Hypothalamus (tissue), 51 donors: ENCODE data around the gene LCLAT1.

Experiments
- DNase-seq, 51 donors: peaks; one replicate each; lab custom pipeline; 2025; lab: John Stamatoyannopoulos, UW

The LCLAT1 gene

DNA sequence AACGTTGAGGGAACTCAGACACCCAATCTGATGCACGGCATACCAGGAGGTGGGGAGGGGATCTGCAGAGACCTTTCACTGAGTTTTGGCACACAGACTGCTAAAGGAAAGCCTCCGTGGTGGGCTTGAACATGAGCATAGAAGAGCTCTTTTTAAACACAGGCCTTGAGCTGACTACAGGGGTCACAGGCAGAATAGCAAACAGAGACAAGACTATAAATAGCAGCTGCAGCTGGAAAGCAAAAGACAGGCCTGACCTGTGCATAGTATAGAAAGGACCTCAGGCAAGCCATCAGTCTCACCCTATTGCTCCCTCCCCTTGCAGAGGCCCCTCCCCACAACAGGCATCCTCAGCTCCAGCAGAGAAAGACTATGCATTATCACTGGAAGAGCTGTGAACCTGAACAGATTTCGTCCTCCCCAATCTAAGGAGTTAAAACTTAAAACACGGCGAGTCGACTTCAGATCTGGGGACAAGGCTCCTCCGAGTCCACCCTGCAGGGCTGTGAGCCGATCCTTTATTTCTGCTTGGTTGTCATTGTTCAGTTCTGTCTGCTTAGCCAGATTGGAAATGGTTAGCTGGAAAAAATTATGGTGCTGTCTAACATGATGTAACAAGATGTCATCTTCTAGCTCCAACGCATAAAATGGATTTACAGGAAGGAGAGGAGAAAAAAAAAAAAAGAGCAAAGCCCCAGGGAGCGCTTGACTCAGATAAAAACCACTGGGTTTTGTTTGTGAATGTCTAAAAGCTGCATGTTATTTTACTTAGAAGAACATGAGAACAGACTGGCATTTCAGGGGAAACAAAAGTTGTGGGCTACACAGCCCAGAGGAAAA is 25.2 kb upstream of the LCLAT1 start:
- peak in 1 of 51 donors; percentile 34 for DNase-seq

DNA sequence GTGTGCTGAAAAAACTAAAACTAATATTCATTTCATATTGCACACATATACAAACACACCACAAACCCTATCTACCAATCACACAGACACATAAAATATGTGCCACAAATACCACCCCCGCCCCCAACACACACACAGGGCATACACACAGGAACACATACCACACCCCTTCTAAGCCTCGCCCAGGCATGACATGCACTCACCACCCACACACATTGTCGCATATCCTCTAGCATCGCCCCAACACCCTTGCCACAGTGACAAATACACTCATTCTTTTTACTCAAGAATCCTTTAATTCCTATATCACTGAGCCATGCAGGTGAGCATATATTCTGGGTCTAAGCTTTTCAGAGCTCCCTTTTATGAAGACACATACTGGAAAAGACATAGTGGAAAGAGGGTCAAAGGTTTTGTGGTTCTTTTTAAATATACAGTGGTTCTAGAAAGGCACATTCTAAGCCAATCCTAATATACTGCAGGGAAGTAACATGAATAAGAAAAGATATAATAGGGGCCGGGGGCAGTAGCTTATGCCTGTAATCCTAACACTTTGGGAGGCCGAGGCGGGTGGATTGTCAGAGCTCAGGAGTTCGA is 24.5 kb upstream of the LCLAT1 start:
- DNase-seq: peak in 1 of 51 donors; percentile 31

GRCh38 chr2:30424231-30424630 is 22.8 kb upstream of the LCLAT1 start:
- no peak for DNase-seq

GRCh38 chr2:30425326-30425725 is 21.7 kb upstream of the LCLAT1 start:
- peak in 9 of 51 donors; percentile 3 to 46 (median 14) for DNase-seq

- DNase-seq: no peak
Observed at GRCh38 chr2:30427606-30428347, 19.3 kb upstream of the LCLAT1 start.

GRCh38 chr2:30428348-30428662 is 18.7 kb upstream of the LCLAT1 start:
- DNase-seq: no peak

DNA sequence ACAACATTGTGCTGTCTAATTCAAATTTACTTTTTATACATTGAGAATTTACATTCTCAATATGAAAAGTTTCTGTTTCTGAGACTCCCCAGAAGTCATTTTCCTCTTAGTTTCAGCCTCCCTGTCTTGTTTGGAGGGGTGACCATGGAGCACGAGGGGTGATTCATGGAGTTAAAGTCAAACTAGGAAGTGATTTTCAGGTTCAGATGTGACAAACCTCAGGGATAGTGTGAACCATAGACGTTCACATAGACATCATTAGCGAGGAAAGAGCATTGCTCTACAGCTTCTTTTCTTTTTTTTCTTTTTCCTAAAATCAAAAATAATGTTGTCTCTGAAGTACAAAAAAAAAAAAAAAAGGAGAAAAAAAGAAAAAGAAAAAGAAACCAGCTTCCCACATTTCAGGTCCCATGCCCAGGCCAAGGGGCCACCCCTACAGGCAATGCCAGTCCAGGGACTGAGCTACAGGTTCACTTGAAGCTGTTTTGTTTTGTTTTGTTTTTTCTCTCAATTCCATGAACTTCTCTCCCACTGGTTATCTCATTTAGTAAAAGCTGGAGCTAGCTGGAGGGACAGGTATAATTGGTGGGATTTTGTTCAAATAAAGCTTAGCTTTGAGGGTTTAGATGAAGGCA is 18.1 kb upstream of the LCLAT1 start:
- no peak for DNase-seq

DNA sequence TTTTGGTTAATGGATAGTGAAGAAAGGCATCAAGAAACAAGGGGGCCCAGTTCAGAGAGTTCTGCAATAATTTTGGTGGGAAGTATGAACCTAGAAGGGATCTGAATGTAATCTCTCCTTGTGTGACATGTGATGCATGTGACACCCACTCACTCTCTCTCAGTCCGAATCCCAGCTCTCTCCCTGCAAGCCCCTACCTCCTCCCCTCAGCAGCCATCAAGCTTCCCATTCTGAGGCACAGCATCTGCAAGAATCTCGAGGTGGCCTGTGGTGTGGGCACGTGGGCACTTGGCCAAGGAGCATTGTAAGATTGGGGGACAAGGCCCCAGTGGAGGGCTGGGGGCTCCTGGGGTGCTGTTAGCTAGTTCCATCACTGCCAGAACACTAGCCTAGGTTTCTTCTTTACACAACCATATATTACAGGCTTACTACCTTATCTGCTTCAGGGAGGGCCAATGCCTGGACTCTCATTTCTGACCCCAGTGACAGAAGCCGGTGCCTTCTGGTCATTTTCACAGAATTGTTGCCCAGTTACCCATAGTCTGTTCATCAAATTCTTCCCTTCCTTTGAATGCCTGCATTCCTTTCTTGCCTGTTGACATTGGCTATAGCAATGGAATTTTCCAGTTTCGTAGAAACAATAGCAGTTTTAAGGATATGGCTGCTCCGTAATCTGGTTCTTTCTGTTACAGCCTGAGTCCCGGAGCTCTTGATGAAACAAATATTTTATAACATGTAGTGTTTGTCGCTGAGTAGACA is 13.3 kb upstream of the LCLAT1 start:
- no peak for DNase-seq

GRCh38 chr2:30434708-30435107 is 12.3 kb upstream of the LCLAT1 start:
- no peak for DNase-seq

- DNase-seq: no peak
Observed at GRCh38 chr2:30436859-30437435, 10.1 kb upstream of the LCLAT1 start.

- no peak for DNase-seq
Observed at GRCh38 chr2:30437809-30438548, 9.1 kb upstream of the LCLAT1 start.

GRCh38 chr2:30439296-30439695 is 7.8 kb upstream of the LCLAT1 start:
- DNase-seq: no peak

DNA sequence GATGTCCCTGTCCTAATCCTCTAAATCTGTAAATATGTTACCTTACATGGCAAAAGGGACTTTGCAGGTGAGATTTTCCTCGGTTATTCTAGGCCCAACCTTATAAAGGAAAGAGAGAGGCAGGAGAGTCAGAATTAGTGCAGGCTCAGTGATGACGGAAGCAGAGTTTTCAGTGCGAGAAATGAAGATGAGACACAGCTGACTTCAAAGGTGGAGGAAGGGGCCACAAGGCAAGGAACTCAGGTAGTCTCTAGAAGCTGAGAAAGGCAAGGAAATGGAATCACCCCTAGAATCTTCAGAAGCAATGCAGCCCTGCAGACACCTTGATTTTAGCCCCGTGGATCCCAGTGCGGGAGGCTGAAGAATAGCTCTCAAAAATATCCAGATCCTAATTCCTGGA is 7.2 kb upstream of the LCLAT1 start:
- DNase-seq: no peak

DNA sequence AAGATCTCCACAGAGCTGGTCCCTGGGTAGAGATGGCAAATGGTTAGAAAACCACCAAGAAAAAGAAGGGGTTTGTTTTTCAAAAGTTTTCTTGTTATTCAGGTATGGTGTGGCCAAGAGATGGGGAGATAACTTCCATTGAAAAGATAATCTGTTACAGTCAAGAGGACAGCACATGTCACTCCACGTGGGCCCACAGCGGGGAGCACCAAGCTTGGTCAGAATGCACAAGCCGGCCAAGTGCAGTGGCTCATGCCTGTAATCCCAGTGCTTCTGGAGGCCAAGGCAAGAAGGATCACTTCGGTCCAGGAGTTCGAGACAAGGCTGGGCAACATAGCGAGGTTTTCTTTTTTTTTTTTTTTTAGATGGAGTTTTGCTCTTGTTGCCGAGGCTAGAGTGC is 6.0 kb upstream of the LCLAT1 start:
- no peak for DNase-seq

DNA sequence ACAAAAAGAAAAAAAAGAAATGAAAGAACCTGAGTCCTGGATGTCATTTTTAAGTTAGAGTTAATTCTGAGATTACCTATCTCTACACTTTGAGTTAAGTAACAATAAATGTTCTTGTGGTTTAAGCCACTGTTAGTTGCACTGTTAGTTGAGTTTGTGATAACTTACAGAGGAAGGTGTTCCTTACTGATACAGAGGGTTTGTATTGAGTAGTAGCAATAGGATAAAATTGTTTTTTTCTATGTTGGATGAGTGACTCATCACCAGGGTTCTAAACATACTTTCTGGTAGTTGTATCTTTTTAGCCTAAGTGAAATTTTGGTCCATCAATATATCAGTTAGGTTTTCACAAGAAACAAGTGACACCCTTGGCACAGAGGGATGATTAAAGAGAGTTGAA is 4.0 kb upstream of the LCLAT1 start:
- no peak for DNase-seq

DNA sequence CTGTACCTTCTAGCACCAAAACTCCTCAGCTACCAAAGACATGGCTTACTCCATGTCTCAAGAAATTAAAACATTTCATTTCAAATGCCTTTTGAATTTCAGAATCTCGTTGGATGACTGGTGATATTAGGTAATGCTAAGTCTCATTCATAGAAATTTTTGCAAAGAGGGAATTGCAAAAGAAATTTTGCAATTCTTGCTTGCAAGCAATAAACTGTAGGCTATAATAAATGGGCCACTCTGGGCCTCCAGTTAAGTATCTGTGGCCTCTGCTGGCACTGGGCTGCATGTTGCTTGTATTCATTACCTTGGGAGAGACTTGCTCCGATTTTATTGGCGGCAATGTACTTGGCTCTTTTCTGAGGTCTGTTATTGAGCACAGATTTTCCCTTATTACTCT is 2.8 kb upstream of the LCLAT1 start:
- no peak for DNase-seq

DNA sequence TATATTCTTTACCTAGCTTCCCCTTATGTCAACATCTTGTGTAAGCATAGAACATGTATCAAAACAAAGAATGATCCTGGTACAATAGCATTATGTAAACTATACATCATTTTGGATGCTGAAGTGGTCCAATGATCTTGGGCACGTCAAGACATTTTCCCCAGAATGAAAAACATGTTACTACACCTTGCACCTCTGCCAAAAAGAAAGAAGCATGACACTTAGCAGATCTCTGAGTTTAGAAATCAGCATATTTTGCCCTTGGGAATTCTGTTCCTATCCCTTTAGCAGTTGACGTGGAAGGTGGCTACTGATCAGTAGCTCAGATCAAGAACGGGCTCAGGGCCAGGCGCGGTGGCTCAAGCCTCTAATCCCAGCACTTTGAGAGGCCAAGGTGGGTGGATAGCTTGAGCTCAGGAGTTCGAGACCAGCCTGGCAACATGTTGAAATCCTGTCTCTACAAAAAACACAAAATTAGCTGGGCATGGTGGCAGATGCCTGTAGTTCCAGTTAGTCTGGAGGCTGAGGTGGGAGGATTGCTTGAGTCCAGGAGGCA is 1.7 kb upstream of the LCLAT1 start:
- DNase-seq: no peak

- no peak for DNase-seq
Observed at GRCh38 chr2:30446602-30447148, 371 bp upstream of the LCLAT1 start.

GRCh38 chr2:30448308-30448707 is 1.3 kb downstream of the LCLAT1 start:
- no peak for DNase-seq
